Activated CD4-positive, CD25-positive, alpha-beta regulatory T cell (primary cell): Measurements from ENCODE around the gene POLR3GL.
"Not testable (repeated sequence)": the region's sequence is repeated elsewhere in the genome, so short reads cannot be mapped to it uniquely, and the experiment has no call there.

Experiments used
- DNase-seq, 4 experiments: peaks; one replicate each; lab custom pipeline; 2025; lab: John Stamatoyannopoulos, UW

Gene POLR3GL

DNA sequence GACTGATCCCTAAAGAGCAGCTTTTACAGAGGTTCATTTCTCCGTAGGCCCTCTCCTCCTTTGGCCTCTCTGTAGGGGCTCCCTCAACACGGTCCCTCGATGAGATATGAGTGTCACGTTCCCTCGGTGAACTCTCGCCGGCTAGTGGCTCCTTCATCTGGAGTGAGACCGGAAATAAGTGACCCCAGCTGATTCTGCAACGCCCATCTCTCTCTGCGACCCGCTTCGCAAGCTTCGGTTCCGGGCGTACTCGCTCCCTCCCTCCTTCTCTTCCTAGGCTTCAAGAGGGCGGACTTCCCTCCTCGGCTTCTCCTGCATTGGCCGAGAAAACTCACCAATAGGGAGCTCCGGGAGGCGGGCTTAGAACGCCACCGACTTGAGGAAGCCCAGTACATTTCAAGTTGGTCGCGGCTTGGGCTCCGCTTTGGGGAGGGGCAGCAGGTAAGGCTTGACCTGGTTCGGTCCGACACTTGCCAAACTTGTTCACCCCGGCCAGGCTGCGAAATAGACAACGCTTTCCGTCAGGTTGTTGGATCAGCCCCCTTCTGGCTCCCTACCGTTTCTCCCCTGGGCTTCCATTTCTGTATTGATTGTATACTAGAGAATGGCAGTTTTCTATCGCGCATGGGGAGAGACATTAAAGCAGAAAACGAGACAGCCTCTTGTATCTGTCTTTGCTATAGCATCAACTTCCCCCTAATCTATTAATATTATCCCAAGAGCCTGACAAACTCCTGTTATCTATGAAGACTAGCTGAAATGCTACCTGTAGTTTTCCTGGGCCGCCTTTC is at the start of gene POLR3GL, which contains the start of gene ANKRD34A:
POLR3GL (plus strand) TSS at position 363 of the 791 bp plus-strand sequence. CDS start 10,176 bp downstream, outside the sequence.
ANKRD34A (minus strand) TSS at position 248 of the 791 bp plus-strand sequence. CDS start 2,816 bp downstream, outside the sequence.
- DNase-seq, result peak; percentile 72 to 78 (median 77)

- no peak for DNase-seq
These were observed 47.7 kb upstream of the POLR3GL start for GRCh38 chr1:145916745-145917144.

GRCh38 chr1:145917595-145917994 is 46.9 kb upstream of the POLR3GL start:
- no peak for DNase-seq

DNA sequence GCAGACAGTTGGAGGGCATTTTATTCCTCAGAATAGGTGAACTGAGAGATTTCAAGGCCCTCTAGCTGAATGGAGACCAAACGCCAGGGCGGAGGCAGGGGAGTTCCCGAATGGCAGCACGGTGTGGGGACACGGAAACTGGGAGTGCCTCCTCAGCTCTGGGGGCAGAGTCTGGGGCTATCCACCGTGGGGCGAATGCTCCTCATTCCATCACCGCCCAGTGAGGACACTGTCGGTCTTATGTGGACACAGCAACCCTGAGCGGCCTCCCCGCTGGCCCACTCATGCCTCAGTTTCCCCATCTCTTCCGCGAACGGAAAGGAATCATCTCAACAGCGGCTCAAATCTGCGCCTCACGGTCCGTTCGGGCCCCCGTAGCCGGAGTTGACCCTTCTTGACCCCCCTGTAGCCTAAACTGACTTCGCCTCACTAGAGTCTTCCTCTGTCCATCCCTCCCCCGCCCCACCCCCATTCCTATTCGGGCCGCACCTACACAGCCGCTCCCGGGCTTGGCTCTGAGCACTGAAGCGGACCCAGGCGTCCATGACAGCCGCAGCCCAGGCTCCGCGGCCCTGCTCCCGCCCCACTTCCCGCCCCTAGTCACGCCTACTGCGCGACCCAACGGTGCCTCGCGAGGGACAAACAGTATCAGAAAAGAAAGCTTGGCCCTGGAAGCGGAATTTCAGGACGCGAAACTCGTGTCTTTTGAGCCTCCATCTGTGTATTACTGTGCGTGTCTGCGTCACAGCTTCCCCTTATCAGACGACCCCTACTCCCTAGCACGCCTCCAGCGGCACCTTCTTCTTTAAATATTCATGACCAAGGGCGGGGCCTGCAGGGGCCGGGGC is 46.1 kb upstream of the POLR3GL start, which contains the start of gene PEX11B:
PEX11B (minus strand) TSS at position 574 of the 848 bp plus-strand sequence; CDS start at position 545, 29 bp downstream.
- peak; percentile 89 to 93 (median 93) for DNase-seq

GRCh38 chr1:145918992-145919939 is 45.2 kb upstream of the POLR3GL start:
- DNase-seq, result no peak

DNA sequence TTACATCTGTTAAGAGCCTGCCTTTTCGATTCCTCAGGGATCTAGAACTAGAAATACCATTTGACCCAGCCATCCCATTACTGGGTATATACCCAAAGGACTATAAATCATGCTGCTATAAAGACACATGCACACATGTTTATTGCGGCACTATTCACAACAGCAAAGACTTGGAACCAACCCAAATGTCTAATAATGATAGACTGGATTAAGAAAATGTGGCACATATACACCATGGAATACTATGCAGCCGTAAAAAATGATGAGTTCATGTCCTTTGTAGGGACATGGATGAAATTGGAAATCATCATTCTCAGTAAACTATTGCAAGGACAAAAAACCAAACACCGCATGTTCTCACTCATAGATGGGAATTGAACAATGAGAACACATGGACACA is 44.2 kb upstream of the POLR3GL start:
- not testable (repeated sequence) for DNase-seq

DNA sequence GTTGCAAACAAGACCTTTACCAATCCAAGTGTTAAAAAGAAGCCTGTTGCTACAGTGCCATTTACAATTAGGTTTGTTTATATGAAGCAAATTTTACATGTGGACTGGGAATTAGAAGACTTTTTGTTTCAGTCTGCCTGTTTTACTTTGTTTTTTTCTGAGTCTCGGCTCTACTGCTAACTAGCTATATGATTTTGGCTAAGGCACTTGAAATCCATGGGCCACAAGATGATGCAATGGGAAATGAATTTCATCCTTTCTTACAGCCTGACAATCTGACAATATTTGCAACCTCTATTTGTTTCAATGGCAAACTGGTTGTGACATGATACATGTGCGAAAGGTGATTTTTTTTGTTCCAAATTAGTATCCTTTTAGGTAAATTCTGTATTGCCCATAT is 42.2 kb upstream of the POLR3GL start:
- DNase-seq, result no peak

- peak in 2 of 4 experiments; percentile 36 to 41 for DNase-seq
These were observed 37.8 kb upstream of the POLR3GL start for GRCh38 chr1:145926686-145927062.

DNA sequence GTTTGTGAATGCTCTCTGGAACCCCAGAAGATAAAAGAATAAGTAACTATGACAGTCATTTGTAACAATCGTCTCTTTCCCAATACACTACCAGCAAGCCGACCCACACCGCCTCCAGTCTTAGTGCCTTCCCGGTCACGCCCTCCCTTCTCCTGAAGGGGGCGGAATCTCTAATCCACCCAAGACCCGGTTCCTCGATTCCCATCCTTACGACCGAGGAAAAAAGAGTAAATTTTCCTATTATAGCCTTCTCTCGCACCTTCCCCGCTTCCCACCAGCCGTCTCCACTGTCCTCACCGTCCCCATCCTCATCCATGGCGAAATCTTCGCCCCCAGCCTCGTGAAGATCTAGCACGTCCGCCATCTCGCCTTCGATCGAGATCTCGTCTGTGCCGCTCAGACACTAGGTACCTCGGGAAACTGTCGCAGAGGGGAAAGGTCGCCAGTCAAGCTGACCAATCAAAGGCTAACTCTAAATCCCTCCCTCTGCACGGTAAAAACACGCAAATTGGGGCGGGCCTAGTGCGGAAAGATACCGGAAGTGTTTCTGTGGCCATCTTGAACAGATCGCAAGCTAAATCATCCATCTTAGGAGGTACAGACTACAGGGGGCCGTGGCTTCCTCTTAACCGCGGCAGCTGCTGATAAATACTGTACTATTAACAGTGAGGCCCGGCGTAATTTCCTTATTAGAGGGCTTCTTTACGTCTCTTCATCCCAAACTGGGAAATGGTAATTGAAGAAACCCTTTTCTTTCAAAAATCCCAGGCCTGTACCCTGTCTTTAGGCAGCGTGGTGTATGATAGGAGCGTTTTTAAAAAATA is 37.2 kb upstream of the POLR3GL start, which contains the start of gene RBM8A:
RBM8A (minus strand) TSS at position 422 of the 824 bp plus-strand sequence; CDS start at position 364, 58 bp downstream.
- peak; percentile 77 to 85 (median 84) for DNase-seq

GRCh38 chr1:145927916-145928643 is 36.4 kb upstream of the POLR3GL start:
- no peak for DNase-seq

- DNase-seq, result not testable (repeated sequence)
These were observed 31.9 kb upstream of the POLR3GL start for GRCh38 chr1:145932522-145933009.

- no peak for DNase-seq
These were observed 28.8 kb upstream of the POLR3GL start for GRCh38 chr1:145935708-145936107.

DNA sequence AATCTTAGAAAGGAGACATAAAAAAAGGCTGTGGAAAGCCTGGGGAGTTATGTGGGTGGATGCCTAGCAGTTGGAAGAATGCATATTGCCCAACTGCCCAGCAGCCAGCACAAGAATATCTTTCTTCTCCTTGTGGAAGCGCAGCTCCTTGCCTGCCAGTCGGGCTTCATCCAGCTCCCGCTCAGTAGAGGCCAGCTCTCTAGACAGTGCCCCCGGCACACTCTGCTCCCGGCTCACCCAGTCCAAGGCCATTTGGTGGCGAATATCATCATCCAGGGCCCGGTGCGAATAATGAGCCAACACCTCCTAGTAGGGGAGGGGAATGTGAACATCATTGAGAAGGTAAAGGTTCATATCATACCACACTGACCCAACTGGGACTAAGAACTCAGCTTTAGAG is 28.2 kb upstream of the POLR3GL start:
- no peak for DNase-seq

GRCh38 chr1:145937436-145937835 is 27.1 kb upstream of the POLR3GL start:
- DNase-seq, result no peak

GRCh38 chr1:145942405-145942804 is 22.1 kb upstream of the POLR3GL start:
- DNase-seq, result no peak

GRCh38 chr1:145942871-145943270 is 21.6 kb upstream of the POLR3GL start:
- no peak for DNase-seq

DNA sequence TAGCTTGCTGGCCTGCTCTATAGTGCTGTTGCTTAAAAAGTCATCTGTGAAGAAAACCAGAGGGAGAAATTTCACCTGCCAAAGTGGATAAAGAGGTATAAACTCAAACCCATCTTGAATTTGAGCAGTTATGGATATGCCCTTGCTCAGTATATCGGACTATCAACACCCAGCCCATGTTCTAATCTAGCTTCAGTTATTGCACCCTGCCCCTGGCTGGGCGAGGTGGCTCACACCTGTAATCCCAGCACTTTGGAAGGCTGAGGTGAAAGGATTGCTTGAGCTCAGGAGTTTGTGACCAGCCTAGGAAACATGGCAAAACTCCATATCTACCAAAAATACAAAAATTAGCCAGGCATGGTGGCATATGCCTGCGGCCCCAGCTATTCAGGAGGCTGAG is 20.0 kb upstream of the POLR3GL start:
- DNase-seq, result no peak

DNA sequence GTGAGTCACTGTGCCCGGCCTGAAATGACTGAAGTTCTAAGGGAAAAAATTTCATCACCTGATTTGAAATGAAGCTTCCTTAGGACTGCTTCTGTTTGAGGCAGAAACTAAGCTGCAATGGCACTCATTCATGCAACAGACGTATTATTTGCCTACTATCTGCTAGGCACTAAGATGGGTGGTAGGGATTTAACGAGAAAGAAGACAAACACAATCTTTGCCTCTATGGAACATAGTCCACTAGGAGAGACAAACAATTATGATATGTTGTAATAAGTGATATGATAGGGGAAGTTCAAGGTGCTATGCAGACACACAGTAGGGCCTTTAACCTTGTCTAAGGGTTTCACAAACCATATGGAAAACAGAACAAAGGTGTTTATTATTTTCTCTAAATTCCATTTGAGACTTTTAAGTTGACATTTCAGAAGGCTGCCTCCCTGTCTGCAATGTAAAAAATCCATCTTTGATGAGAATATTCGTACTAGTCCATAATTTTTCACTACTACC is 18.0 kb upstream of the POLR3GL start:
- DNase-seq, result no peak

DNA sequence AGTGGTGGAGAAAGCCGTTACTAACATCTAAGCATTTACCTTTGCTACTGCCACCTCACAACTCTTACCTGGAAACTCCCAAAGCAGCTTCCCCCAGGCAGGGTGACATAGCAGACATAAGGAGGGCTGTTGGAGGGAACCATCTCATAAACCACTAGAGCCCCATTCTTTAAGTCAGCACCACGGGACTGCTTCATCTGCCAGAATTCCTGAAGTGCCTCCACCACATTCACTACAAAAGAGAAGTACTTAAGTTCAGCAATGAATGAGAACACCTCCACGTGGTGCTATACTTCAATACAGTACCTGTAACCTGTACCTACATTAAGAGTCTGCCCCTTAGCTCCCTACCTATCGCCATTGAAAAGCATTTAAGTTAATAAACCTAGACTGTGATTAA is 16.9 kb upstream of the POLR3GL start:
- DNase-seq, result no peak
